HTR-8/SVneo (cell line): ENCODE data around the gene DMGDH.
A peak's percentile ranks its signal among the peaks of the same experiment; 100 is the strongest.

ENCODE experiments used
- DNase-seq: peaks from one replicate; pipeline ENCODE4 v3.0.0; 2011; ENCODE audit warnings: low spot score, mixed read lengths; ENCODE audit not compliant: insufficient read length
- FAIRE-seq: peaks from 2 replicates; lab custom pipeline; 2011; peaks lifted over from hg19 to GRCh38; lab: Jason Lieb, UNC

DMGDH gene

DNA sequence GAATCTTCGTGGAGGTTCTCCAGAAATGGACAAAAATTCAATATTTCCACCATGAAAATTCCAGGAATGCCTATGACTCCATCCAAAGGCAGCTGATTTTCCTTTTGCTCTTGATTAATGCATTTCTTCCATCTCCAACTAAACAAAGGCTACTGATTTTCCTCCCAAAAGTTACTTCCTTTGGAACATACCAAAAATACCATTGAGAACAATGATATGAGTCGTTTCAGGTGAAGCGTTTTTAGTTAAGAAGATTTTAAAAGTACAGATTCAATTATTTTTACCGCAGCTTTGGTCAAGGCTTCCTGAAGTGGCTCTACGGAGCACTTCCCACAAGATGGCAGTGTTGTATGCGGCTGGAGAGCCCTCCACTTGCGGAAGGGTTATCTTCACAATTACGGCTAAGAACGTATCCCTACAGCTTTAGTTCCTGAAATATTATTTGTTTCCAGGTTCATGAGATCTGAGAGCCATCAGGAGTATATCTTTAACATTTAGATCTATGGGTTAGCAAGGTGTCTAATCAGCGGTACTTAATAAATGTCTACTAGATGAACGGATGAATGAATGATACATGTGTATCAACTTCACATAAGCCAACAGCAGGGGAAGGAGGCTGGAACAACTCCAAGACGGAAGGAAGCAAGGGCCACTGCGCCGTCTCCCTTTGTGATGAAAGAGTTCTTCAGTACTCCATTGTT is 48.5 kb downstream of the DMGDH start:
- DNase-seq (peak; percentile 50), FAIRE-seq (no peak)

DNA sequence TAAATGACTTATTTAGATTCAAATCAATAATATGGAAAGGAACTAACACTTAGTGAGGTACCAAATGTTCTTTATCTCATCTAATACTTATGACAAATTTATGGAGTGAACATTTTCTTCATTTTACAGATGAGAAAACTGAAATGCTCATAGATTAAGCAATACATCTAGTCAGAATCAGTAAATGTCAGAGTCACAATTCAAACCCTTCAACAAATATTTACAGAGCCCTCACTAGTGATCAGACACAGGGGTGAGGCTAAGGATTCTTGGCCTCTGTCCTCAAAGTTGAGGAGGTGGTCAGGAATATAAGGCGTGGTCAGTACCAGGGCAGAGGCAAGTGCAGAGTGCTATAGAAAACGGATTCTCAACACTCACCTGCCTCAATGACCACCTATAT is 54.8 kb downstream of the DMGDH start:
- DNase-seq (no peak), FAIRE-seq (no peak)

DNA sequence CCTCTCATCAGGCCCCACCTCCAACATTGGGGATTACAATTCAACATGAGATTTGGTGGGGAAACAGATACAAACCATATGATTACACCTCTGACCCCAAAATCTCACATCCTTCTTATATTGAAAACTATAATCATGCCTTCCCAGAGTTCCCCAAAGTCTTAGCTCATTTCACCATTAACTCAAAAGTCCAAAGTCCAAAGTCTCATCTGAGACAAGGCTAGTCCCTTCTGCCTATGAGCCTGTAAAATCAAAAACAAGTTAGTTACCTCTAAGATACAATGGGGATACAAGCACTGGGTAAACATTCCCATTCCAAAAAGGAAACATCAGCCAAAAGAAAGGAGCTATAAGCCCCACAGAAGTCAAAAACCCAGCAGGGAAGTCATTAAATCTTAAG is 57.6 kb downstream of the DMGDH start:
- no peak for FAIRE-seq
- DNase-seq: no peak

DNA sequence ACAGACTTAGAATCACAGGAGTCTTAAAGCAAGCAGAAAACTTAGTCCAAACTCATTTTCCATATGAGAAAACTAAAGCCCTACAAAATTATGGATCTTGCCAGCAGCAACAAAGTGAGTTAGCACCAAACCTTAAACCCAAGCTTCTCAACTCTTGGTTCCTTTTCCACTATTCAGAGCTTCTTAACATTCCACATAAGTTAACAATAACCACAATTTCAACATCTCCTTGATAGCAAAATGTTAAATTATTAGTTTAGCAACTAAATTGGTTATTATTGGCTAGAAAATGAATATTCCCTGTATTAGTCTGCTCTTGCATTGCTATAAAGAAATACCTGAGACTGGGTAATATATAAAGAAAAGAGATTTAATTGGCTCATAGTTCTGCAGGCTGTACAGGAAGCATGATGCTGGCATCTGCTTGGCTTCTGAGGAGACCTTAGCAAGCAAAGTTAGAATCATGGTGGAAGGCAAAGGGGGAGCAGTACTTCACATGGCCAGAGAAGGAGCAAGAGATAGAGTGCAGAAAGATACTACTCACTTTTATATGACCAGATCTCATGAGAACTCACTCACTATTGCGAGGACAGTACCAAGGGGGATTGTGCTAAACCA is 58.1 kb downstream of the DMGDH start:
- no peak for DNase-seq
- FAIRE-seq: no peak

DNA sequence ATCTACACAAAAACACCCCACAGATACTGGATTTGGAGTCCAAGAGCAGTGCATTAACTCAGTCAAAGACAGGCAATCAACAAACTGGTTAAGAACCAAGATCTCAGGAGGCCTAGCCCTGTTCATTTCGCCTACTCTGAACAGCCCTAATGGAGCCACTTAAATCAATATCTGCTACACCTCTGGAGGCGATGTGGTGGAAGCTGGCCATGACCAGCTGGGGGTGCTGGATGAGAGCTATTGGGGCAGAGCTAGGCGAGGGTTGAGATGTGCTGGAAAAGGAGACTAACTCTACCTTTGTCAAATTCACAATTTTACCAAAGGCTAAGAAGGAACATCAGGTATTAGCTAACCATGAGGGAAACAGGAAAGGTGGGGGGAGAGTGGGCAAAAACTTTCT is 61.1 kb downstream of the DMGDH start:
- FAIRE-seq (no peak), DNase-seq (no peak)

DNA sequence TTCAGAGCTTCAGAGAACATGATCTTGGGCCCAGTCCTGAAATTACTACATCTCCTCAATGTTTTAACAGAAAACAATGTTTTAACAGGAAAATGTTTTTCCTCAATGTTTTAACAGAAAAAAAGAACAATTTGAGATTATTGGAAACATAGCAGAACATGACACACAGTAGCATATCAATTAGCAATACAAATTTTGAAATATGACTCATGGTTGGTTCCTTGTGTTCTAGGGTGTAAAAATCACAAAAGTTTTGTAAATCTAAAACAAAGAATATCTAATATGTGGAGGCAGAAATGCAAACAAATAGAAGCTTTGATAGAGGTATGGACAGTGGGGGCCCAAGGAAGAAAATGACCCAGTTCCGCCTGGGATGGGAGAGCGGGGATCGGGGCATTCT is 61.6 kb downstream of the DMGDH start:
- no peak for DNase-seq
- no peak for FAIRE-seq

DNA sequence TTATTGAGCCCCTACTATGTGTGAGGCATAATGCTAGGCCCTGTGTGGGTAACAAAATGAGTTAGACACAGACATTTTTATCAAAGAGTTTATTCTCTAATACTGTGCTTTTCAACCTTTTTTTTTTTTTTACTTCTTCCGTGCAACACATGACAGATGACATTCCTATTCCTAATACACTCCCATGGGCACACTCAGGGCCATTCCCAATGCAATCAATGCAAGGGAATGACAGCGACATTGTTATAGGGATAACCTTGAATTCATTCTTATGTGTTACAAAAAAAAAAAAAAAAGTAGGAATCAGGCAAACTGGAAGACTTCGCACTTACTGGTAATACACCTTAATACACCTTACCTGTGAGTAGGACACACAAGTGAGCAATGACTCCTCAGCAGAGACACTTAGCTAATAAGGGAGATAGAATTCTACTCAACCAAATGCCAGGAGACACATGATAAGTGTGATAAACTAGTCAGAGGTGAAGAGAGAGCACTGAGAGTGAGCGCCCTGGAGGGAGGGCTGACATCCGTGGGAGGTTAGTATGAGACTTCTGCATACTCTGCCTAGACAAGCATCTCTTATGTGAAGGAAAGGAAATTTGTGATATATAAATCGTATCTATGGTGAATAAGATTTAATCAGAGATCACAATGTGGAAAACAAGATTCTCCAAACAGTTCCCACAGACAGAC is 63.4 kb downstream of the DMGDH start:
- FAIRE-seq (no peak), DNase-seq (no peak)

DNA sequence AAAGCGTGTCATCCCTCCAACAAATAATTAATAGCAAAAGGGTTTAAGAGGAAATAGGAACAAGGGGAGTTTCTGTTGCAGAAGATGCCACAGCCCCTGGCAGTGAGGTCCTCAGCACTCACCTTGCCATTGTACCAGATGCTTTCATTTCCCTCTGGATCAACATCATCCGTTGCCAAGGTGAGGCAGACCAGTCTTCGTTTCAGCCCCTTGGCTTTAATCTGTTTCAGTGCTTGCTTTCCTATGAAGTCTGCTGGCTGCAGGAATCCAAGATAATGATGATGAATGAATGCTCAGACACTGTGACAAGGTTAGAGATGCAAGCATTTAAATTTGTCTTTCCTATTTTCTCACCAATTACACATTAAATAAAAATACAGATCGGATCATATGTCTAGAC is 64.3 kb downstream of the DMGDH start:
- DNase-seq: no peak
- FAIRE-seq: no peak

DNA sequence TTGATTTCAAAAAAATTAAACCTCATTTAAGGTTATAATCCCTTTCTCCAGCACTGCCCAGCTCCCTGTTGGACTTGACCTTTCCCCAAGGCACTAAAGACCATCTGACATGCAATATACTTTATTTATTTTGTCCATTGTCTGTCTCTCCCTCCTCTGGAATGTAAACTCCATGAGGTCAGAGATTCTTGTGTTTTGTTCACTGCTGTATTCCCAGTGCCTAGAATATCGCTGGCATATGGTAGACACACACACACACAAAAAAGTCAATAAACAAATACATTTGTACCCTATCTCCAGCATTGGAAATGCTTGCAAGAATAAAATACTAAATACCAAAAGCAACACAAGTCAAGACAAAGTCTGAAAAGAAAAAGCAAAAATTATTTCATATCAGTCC is 67.1 kb downstream of the DMGDH start:
- FAIRE-seq: no peak

DNA sequence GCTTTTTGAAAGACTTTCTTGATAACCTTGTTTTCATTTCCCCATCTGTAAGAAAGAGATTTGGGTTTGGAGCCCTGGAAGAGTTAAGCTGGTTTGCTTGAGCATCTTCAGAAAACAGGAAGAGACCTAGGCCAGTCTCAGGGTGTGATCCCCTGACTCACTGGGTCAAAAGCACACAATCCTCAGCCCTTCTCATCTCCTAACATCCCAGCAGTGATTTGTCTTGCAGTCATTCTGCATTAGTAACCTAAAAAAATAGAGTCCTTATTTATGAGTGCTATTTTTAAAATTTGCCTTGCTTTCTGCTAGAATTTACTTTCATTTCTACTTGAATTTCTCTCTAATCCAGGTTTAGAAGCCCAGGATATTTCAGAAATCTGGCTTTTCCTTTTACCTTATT is 68.0 kb downstream of the DMGDH start:
- no peak for DNase-seq
- FAIRE-seq: no peak

More for the DNA sequence above, 67.1 kb downstream of the DMGDH start:
- DNase-seq: no peak

DNA sequence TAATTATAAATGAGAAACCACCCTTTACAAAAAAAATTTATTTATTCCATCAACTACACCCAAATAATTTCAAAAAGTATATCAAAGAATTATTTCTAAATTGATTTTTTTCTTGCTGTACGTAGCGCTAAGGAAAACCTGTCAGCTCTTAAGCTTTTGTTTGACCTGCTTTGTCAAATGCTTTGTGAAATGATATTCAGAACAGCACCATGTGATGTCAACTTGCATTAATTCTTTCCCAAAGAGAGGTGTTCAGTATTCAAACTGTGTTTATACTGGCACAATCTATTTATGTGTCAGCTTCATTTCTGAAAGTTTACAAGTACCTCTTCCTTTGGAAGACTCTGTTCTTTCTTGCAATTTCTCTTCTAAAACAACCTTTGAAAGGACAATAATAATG is 72.4 kb downstream of the DMGDH start:
- no peak for FAIRE-seq
- no peak for DNase-seq

DNA sequence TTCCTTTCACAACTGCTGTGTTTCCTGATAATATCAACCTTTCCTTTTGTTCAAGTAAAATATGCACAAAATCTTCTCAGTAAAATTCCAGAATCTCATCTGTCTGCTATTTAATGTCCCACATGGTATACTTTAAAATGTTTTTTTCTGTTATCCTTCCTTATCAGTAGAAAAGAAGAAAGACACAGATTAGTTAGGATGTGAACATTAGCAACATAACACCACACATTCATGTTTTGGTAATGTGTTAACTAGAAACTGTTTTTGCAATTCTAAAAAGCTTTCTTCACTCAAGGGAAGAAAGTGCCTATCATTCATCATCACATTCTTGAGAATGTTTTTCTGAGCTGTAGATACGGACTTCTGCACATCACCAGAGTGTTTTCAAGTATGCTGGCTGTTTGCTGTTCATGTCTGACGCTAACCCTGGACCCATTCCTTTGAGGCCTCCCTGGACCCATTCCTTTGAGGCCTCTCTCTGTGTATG is 73.9 kb downstream of the DMGDH start:
- FAIRE-seq: no peak
- DNase-seq: no peak

DNA sequence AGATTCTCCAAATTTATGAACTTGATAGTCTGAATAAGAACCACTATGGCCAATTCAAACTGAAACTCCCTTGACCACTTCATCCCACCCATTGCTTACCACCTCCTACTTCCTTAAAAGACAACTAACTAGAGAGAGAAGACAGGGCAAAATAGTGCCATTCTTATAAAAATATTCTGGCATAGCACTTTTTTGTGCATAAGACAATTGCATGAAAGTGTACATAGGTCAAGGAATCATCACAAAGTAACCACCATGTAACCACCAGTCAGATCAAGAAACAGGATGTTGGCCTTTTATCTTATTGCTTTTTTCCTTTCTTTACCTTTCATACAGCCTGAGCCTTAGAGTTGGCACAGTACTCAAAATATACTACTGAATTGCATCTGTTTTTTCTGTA is 76.3 kb downstream of the DMGDH start:
- DNase-seq (no peak), FAIRE-seq (no peak)

DNA sequence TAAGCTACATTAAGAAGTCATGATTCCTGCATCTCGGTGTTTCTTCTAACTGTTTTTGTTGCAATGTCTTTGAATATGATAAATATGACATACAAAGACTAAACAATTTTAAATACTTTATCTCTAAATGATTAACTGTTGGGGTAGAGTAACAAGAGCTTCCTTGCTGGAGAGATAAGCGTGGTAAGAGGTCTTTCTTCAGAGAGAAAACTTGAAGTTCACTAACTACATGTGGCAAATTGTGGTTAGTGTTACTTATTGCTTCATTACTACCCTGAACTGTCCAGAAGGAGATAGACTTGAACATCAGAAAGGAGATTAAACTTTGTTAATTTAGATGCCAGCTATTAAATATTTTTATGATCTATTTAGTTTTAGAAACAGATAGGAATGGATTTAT is 77.3 kb downstream of the DMGDH start:
- no peak for DNase-seq
- no peak for FAIRE-seq

DNA sequence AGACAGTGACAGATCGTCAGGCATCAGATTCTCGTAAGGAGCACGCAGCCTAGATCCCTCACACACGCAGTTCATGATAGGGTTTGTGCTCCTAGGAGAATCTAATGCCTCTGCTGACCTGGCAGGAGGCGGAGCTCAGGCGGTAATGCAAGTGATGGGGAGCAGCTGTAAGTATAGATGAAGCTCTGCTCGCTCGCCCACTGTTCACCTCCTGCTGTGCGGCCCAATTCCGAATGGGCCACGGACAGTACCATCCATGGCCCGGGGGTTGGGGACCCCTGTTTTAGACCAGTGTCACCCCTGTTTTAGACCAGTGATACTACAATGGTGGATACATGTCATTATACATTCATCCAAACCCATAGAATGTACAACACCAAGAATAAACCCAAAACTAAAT is 80.4 kb downstream of the DMGDH start:
- FAIRE-seq: no peak

DNA sequence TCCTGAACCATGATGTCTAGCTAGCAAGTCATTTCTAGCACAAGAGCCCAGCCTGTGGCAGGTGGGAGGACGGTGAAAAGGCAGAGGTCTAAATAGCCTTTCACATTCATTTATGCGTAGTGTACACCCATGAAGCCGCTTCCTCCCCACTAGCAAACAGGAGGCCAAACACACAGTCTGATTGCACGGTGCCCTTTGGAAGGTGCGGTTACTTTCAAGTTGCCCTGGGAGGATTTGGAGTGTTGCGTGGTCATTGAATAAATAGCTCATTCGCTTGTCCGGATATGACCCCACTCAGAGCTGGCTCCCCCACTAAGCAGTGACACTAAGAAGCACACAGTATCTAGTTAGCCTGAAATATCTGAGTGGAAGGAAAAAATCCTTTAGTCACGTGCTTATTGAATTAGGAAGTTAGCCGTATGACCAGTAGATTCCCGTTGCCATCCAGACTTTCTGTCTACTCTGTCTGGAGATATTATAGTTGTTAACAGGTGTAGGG is 83.7 kb downstream of the DMGDH start:
- DNase-seq (peak; percentile 30), FAIRE-seq (peak; percentile 23)

More for the DNA sequence above, 80.4 kb downstream of the DMGDH start:
- no peak for DNase-seq

DNA sequence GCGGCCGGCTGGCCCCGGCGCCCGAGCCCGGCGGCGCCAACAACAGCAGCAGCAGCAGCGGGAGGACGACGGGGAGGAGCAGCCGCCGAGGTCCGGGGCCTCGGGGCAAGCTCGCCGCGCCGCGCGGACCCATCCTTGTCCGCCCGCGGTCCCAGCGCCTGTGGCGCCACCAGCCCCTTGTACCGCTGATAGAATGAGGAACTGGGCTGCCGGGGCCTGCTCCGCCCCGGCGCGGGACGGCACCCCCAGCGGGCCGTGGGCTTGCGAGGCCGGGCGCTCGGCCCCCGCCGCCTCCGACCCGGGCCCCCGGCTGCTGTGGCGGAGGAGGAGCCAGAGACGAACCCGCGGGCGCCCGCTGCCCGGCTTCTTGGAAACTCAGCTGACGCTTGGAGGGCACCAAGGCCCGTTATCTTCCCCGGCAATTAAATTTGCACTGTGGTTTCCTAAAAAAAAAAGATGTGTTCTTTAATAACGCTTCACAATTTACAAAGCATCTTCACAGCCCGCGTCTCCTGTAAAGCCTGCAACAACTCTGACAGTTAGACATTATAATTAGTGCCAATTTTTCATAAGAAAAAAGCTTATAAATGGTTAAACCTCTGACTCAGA is 84.3 kb downstream of the DMGDH start, which contains the start of gene ARSB:
Gene ARSB, minus strand, starts transcription at position 195 of the 609 bp plus-strand sequence. Its CDS starts 62 bp downstream, at position 133.
- FAIRE-seq: no peak
- DNase-seq: peak; percentile 45

DNA sequence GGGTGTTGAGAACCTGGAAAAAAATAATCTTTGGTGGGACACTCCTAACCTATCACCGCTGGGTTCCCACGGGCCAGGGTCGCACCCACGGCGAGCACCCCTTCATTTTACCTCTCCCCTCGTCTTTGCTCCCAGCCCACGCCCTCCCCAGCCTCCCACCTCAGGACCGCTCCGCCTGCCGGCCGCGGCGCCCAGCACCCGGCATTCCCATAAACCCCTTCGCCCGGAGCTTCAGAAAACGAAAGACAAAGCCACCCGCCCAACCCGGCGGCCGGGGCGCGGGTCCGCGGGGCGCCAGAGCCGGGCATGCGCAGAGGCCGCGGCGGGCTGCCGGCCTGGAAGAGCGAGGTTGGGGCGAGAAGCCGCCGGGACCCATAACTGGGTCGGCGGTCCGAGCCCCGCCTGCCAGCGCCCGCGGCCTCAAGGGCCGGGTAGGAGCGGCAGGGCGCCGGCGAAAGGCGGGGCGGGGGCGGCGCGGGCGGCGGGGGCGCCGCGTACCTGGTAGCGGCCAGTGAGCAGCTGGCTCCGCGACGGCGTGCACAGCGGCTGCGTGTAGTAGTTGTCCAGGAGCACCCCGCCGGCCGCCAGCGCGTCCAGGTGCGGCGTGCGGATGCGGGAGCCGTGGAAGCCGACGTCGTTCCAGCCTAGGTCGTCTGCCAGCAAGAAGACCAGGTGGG is 84.9 kb downstream of the DMGDH start:
- FAIRE-seq: no peak
- peak; percentile 91 for DNase-seq

DNA sequence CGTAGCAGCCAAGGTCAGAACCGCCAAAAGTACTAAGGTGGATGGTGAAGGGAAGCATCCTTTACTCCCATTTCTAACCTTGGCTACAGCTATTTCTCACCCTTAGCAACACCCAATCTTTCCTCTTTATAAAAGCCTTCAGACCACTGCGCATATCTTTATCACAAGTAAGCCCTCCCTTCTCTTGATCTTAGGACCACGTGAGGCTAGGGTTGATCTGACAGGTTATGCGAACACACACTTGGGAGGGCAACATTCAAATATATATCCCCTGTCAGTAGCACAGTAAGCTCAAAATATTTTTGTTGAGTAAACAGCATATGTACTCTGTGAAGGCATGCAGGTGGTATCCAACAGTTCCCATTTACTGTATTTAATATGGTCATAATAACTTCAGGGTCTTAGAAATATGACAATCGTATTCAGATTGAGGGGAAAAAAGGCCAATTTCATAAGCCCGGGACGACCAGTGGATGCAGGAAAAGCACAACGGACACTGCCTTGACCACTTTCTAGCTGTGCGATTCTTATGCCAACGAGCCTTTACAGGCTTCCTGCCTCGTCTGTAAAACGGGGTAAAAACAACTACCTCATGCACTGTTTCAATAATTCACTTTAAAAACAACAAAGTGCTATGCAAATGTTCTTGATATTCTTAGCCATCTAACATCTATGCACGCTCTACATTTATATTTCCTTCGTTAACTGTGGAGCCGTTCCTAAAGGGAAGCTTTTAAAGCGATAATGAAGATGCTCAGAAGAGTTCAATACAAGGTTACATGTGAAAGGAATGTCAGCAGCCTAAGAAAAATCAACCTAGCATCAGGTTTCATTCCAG is 85.7 kb downstream of the DMGDH start:
- peak; percentile 14 for DNase-seq
- FAIRE-seq: no peak
